ENCODE measurements around the gene ANXA10.

DNA sequence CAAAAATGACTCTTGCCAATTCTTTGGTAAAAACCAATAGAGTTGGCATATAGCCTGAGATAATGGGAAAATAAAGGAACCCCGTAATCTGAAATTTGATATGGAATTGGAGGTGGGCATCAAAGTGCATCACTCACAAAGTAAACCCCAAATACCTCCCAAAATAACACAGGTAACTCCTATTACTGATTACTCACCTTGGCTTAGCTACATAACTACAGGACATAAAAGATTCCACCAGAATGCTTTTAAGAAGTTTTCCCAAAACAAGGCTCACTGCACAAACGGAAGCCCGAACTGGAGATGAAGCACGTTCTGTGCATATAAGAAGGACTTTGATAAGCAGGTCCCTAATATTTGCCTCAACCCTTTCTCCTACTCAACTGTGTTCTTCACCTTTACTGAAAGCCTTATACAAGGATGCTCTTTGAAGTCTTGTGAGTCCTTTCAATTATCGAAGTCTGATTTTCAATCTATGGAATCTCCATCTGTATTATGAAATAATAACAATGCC, 14.6 kb upstream of the ANXA10 start:
- TF ChIP-seq, protein P1, sequence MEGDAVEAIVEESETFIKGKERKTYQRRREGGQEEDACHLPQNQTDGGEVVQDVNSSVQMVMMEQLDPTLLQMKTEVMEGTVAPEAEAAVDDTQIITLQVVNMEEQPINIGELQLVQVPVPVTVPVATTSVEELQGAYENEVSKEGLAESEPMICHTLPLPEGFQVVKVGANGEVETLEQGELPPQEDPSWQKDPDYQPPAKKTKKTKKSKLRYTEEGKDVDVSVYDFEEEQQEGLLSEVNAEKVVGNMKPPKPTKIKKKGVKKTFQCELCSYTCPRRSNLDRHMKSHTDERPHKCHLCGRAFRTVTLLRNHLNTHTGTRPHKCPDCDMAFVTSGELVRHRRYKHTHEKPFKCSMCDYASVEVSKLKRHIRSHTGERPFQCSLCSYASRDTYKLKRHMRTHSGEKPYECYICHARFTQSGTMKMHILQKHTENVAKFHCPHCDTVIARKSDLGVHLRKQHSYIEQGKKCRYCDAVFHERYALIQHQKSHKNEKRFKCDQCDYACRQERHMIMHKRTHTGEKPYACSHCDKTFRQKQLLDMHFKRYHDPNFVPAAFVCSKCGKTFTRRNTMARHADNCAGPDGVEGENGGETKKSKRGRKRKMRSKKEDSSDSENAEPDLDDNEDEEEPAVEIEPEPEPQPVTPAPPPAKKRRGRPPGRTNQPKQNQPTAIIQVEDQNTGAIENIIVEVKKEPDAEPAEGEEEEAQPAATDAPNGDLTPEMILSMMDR (IDR thresholded peaks at IDR 0.05; ENCODE audit: poor library complexity) = no peak
- TF ChIP-seq EZH2phosphoT487 (IDR thresholded peaks at IDR 0.05; ENCODE audit: low read depth, severe bottlenecking, unreplicated experiment) (no peak), EZH2 (IDR thresholded peaks at IDR 0.05; ENCODE audit: borderline replicate concordance) (no peak)
